ENCODE results near the gene INO80. TPM values are rescaled to one million over a fixed set of nuclear protein-coding genes. Genes with fewer than 3 reads are reported as not detected.

Gene INO80
- polyA plus RNA-seq, 12 donors, result 14.1 to 33.2 (median 17.0) TPM; not detected in 1

GRCh38 chr15:41043276-41043951 is 72.7 kb downstream of the INO80 start:
- DNase-seq, result no peak

GRCh38 chr15:41042851-41043250 is 73.2 kb downstream of the INO80 start:
- no peak for DNase-seq

DNA sequence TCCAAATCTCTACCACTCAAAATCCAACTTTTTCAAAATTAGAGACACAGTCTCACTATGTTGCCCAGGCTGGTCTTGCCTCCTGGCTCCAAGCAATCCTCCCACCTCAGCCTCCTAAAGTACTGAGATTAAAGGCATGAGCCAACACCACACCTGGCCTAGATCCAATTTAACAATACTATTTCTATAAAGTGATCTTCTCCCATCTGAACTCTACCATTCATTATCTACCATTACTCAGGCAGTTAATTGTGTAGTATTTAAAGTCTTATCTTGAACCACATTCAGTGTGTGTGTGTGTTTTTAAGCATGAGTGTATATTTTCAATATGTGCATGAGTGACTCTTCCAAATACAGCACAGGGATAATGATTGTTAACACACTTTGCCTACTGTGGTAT is 77.0 kb downstream of the INO80 start:
- DNase-seq, result no peak

- no peak for DNase-seq
These were observed 84.1 kb downstream of the INO80 start for GRCh38 chr15:41032079-41032328.

GRCh38 chr15:41031232-41032078 is 84.6 kb downstream of the INO80 start:
- DNase-seq, result no peak

GRCh38 chr15:41028853-41029252 is 87.2 kb downstream of the INO80 start:
- no peak for DNase-seq

DNA sequence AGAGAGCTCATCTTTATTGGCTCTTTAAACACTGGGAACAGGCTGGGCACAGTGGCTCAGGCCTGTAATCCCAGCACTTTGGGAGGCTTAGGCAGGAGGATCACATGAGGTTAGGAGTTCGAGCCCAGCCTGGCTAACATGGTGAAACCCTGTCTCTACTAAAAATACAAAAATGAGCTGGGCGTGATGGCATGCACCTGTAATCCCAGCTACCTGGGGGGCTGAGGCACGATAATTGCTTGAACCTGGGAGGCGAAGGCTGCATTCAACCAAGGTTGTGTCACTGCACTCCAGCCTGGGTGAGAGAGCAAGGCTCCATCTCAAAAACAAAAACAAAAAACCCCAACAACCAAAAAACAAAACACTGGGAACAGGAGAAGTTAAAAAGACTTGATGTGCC is 90.7 kb downstream of the INO80 start:
- no peak for DNase-seq

- no peak for DNase-seq
These were observed 91.2 kb downstream of the INO80 start for GRCh38 chr15:41024885-41025284.

DNA sequence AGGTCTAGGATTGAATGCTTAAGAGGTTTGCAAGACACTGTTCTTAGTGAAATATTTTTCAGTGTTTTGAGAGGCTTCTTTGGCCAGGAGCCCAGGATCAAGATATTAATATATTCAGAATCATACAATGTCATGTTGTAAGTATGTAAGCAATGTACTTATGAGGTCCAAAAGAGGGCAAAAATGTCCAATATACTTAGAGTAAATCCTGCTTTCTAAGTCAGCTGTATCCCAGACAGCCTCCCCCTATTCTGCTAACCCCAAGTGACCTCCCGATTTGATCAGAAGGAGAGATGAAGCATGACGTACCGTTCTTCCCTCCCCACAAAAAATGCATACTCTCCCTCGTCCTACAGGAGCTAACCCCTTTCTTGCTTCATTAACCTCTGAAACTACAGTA is 91.9 kb downstream of the INO80 start:
- DNase-seq, result peak; percentile 77

GRCh38 chr15:41022487-41023090 is 93.5 kb downstream of the INO80 start:
- DNase-seq, result peak; percentile 69

DNA sequence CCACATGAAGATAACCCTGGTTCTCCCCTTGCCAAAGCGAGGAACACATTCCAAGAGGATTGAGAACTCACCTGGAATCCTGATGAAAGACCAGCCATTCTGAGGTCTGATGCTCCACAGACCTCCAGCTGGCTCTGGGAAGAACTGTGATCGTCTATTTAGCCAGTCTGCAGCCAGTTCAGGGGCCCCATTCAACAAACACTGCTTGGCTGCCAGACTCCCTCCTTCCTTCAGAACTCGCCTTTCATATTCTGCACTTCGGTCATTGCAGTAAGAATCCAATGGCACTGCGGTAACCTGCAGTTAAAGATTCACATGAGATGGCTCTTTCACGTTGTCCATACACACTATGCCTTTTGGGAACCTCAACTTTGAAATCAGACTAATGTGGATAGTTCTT is 95.3 kb downstream of the INO80 start:
- no peak for DNase-seq

GRCh38 chr15:41020311-41020710 is 95.8 kb downstream of the INO80 start:
- DNase-seq, result no peak

- DNase-seq, result no peak
These were observed 96.9 kb downstream of the INO80 start for GRCh38 chr15:41019174-41019573.

GRCh38 chr15:41018534-41018933 is 97.5 kb downstream of the INO80 start:
- DNase-seq, result no peak

- DNase-seq, result no peak
These were observed 98.9 kb downstream of the INO80 start for GRCh38 chr15:41017066-41017735.

DNA sequence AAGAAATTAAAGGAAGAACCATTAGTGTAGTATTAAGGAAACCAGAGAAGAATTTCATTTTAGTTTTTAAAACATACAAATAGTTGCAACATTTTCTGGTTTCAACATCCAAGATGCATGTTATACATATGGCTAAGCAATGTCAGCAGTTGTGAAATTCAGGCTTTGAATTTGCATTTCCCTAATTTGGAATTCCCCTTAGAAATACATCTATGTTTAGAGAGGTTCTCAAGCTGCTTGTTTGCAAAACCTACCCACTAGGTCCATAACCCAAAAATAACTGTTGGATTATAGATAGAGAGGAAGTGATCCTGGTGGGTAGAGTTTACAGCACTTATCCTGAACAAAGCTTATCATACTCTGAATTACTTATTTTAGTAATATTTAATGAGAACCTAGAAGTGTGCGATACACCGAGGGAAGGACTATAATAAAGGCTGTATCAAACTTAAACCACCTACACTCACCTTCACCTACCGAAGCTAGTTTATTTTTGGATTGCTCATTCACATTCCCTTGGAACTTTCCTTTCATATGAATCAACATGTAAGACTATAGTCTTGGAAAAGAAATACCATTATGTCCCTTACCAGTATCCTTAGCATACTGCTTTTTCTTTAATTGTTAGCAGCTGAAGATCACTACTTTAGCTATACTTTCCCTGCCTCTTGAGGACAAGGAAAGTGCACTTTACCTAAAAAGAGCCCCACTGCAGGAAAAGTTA is 102.2 kb downstream of the INO80 start:
- no peak for DNase-seq

- no peak for DNase-seq
These were observed 104.8 kb downstream of the INO80 start for GRCh38 chr15:41011055-41011815.

GRCh38 chr15:41010345-41010744 is 105.7 kb downstream of the INO80 start:
- no peak for DNase-seq

- DNase-seq, result no peak
These were observed 109.6 kb downstream of the INO80 start for GRCh38 chr15:41006479-41006878.

- no peak for DNase-seq
These were observed 111.6 kb downstream of the INO80 start for GRCh38 chr15:41004490-41004889.

DNA sequence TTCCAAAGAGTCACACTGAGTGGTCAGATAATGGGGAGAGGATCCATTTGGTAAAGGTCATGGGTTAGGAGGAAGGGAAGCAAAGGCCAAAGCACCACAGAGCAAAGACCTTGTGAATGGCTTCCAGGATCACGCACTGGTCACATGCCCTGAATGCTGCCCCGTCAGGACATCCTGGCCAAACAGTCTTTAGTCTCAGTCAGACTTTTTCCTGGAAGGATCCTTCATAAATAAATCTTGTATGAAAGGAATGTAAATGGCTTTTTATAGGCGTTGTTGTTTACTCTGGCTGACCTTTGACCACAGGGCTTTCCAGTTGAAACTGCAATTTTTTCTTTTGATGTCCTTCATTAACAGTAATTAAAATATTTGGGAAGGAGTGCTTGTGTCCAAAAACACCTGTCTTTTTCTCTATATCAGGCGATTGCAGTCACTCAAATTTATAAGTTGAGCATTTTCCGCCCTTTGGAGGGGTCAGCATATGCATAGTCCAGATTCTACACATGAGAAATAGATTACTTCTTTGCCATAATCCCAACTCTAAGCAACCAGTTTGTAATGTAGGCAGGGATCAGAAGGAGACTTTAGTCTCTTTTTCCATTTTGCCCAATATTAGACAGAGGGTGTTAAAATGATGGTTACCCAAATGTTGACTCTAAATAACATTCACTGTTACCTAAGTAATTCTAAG is 114.4 kb downstream of the INO80 start:
- DNase-seq, result no peak

Measured in muscle of arm (tissue), 12 donors.